ENCODE results near the gene APOA5. TPM values are rescaled to one million over a fixed set of nuclear protein-coding genes. Genes with fewer than 3 reads are reported as not detected.

The APOA5 gene
- total and polyA plus RNA-seq, 2 of the 13 experiments (the other 11 are each of a cell fraction or from before 2014, with no cell fraction given), result 44.0 to 49.1 TPM

DNA sequence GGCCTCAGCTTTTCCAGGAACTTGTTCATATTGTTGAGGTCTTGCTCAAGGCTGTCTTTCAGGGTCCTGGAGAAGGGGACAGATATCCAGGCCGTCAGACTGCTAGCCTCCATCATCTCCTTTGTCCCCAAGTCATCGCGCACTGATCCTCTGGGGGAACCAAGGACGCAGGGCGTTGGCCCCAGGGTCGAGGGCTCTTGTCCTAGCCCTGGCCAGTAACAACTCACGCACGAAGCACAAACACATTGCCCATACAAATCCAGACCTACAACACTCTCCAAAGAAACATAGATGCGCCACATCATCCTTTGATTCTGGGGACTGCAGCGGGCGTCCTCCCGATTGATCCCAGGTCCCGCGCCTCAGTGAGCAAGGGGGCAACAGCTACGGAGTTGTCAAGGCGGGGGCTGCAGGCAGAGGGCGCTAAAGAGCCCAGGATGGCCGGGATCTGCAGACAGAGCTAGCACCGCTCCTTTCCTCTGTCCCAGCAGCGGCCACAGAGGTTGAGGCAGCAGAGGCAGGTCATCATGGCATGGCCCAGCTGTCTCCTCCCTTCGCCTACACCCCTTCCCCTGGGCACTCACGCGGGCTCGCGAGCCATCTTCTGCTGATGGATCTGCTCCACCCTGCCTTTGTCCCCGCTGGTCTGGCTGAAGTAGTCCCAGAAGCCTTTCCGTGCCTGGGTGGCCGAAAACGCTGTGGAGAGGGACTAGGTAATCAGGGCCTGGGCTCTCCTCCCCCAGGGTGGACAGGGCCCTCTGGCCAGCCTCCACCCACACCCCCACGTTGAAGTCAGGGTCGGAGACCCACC, 472 bp downstream of the APOA5 start (continued):
- peak; percentile 71; the same call in 1 of the 2 replicates for TF ChIP-seq ZNF276 (CRISPR knock-in tag; IDR thresholded peaks at IDR 0.05; ENCODE audit: low read depth)
- no peak for TF ChIP-seq ZNF136 (CRISPR knock-in tag; IDR thresholded peaks at IDR 0.05; ENCODE audit: low read depth)
- TF ChIP-seq JDP2 (CRISPR knock-in tag; IDR thresholded peaks at IDR 0.05; ENCODE audit: borderline replicate concordance), result no peak
- TF ChIP-seq ZNF550 (CRISPR knock-in tag; IDR thresholded peaks at IDR 0.05; ENCODE audit: borderline replicate concordance), result 0 out of 2 replicates have a peak, but pooled peaks have one; percentile 68
- TF ChIP-seq ZNF644 (CRISPR knock-in tag; IDR thresholded peaks at IDR 0.05; ENCODE audit: low read depth), result no peak
- 0 out of 2 replicates have a peak, but pooled peaks have one; percentile 64 for TF ChIP-seq ZNF275 (CRISPR knock-in tag; IDR thresholded peaks at IDR 0.05; ENCODE audit: borderline replicate concordance)
- peak; percentile 49; the same call in 1 of the 2 replicates for TF ChIP-seq GFI1 (CRISPR knock-in tag; IDR thresholded peaks at IDR 0.05; ENCODE audit: borderline replicate concordance)
- TF ChIP-seq ZNF12 (CRISPR knock-in tag; IDR thresholded peaks at IDR 0.05), result no peak
- TF ChIP-seq TBX2 (CRISPR knock-in tag; IDR thresholded peaks at IDR 0.05; ENCODE audit: borderline replicate concordance), result peak; percentile 74; the same call in 1 of the 2 replicates
- TF ChIP-seq ZNF572 (CRISPR knock-in tag; IDR thresholded peaks at IDR 0.05), result peak; percentile 65; the same call in 1 of the 2 replicates
- TF ChIP-seq ZNF263 (CRISPR knock-in tag; IDR thresholded peaks at IDR 0.05), result peak; percentile 81
- TF ChIP-seq ZNF841 (CRISPR knock-in tag; IDR thresholded peaks at IDR 0.05; ENCODE audit: borderline replicate concordance), result no peak
- no peak for TF ChIP-seq ZNF24 (IDR thresholded peaks at IDR 0.05)
- TF ChIP-seq NCOR1 (IDR thresholded peaks at IDR 0.05; ENCODE audit: borderline replicate concordance, low read length), result no peak; the same call in 1 of the 2 replicates
- TF ChIP-seq SMARCE1 (IDR thresholded peaks at IDR 0.05; ENCODE audit: borderline replicate concordance), result no peak
- peak; percentile 70; the same call in 1 of the 2 replicates for TF ChIP-seq HOXA3 (CRISPR knock-in tag; IDR thresholded peaks at IDR 0.05)
- no peak for TF ChIP-seq NFKBIZ (CRISPR knock-in tag; IDR thresholded peaks at IDR 0.05)
- TF ChIP-seq CCDC6 (CRISPR knock-in tag; IDR thresholded peaks at IDR 0.05), result no peak
- TF ChIP-seq HOXA9 (CRISPR knock-in tag; IDR thresholded peaks at IDR 0.05; ENCODE audit: borderline replicate concordance), result no peak
- no peak for TF ChIP-seq HNRNPH1 (optimal IDR thresholded peaks at IDR 0.05; ENCODE audit: low read depth, low read length)
- TF ChIP-seq ZBTB10 (CRISPR knock-in tag; IDR thresholded peaks at IDR 0.05; ENCODE audit: borderline replicate concordance), result peak; percentile 35; the same call in 1 of the 2 replicates
- TF ChIP-seq SOX5 (CRISPR knock-in tag; IDR thresholded peaks at IDR 0.05; ENCODE audit: borderline replicate concordance), result peak; percentile 50; the same call in 1 of the 2 replicates
- TF ChIP-seq ZIK1 (CRISPR knock-in tag; IDR thresholded peaks at IDR 0.05; ENCODE audit: borderline replicate concordance, low read depth), result no peak
- TF ChIP-seq SP140L (CRISPR knock-in tag; IDR thresholded peaks at IDR 0.05; ENCODE audit: borderline replicate concordance), result no peak
- TF ChIP-seq HDAC2 (CRISPR knock-in tag; IDR thresholded peaks at IDR 0.05), result peak; percentile 56

Measured in HepG2 (cell line).